Breast epithelium (tissue), 4 donors: ENCODE data around the gene TDP1. TPM values are rescaled to one million over a fixed set of nuclear protein-coding genes. Genes with fewer than 3 reads are reported as not detected.

Experiments
- DNase-seq, 2 donors: peaks; one replicate each; pipeline ENCODE4 v3.0.0-alpha.2; 2019; ENCODE audit warnings: low spot score in 2 of 2
- H3K27ac ChIP-seq, 2 donors: fragments of 200-600 bp; sonication (generic) in 1 of 2; one replicate each; pipeline ENCODE4 v1.5.1; 2016 to 2019; ENCODE audit warnings: mild to moderate bottlenecking in 1 of 2
- H3K27me3 ChIP-seq, 2 donors: fragments of 200-600 bp; sonication (generic) in 1 of 2; one replicate each; pipeline versions ENCODE4 v1.5.1 to v1.6.0; 2017 to 2019; ENCODE audit warnings: control low read depth in 1 of 2, mild to moderate bottlenecking in 1 of 2
- H3K36me3 ChIP-seq: fragments of 200-600 bp; one replicate; pipeline ENCODE4 v1.5.1; 2019
- H3K4me1 ChIP-seq, 2 donors: fragments of 200-600 bp; sonication (generic); one replicate each; pipeline ENCODE4 v1.5.1; 2016 to 2019; ENCODE audit warnings: control low read depth in 1 of 2
- H3K4me3 ChIP-seq, 3 donors: fragments of 200-600 bp; sonication (generic); 1 replicate in 2 of 3; 2 replicates in 1 of 3; pipeline ENCODE4 v1.5.1; 2016 to 2019; ENCODE audit warnings: mild to moderate bottlenecking in 3 of 3, moderate library complexity in 2 of 3
- H3K9me3 ChIP-seq, 2 donors: fragments of 200-600 bp; sonication (generic) in 1 of 2; one replicate each; pipeline ENCODE4 v1.5.1; 2016 to 2019; ENCODE audit warnings: control low read depth in 1 of 2
- POLR2A ChIP-seq: fragments of 450-650 bp; IDR thresholded peaks from one replicate; pipeline ENCODE4 v1.6.1; 2016; ENCODE audit warnings: antibody characterized with exemption, mild to moderate bottlenecking, moderate library complexity
- POLR2AphosphoS5 ChIP-seq, 3 donors: sonication (generic); formaldehyde crosslinking; IDR thresholded peaks; one replicate each; pipeline ENCODE4 v1.6.1; 2017; ENCODE audit warnings: antibody characterized with exemption in 3 of 3
- intact Hi-C: fragments of 100-400 bp; cut with DNase I; formaldehyde crosslinking; loops from one replicate; pipeline ENCODE4 v1.15.1; 2023; ENCODE audit warnings: low total_unique reads
- total RNA-seq, 3 donors: library from RNA; depleted of rRNA; stranded (reverse); fragments of >200 nt; gene quantifications; one replicate each; pipeline ENCODE4 v1.1.0, GENCODE V29; 2016
- TF ChIP-seq, protein P1 (sequence below), 3 donors: fragments of 450-650 bp; IDR thresholded peaks; one replicate each; pipeline ENCODE4 v1.5.1; 2016 to 2017; ENCODE audit warnings: antibody characterized with exemption in 3 of 3, mild to moderate bottlenecking in 3 of 3, moderate library complexity in 3 of 3

The TDP1 gene
- 10 to 100 TPM in 2 of 3 donors, 1 to 10 TPM in 1; 9.6 to 29.9 (median 16.7) TPM for total RNA-seq

DNA sequence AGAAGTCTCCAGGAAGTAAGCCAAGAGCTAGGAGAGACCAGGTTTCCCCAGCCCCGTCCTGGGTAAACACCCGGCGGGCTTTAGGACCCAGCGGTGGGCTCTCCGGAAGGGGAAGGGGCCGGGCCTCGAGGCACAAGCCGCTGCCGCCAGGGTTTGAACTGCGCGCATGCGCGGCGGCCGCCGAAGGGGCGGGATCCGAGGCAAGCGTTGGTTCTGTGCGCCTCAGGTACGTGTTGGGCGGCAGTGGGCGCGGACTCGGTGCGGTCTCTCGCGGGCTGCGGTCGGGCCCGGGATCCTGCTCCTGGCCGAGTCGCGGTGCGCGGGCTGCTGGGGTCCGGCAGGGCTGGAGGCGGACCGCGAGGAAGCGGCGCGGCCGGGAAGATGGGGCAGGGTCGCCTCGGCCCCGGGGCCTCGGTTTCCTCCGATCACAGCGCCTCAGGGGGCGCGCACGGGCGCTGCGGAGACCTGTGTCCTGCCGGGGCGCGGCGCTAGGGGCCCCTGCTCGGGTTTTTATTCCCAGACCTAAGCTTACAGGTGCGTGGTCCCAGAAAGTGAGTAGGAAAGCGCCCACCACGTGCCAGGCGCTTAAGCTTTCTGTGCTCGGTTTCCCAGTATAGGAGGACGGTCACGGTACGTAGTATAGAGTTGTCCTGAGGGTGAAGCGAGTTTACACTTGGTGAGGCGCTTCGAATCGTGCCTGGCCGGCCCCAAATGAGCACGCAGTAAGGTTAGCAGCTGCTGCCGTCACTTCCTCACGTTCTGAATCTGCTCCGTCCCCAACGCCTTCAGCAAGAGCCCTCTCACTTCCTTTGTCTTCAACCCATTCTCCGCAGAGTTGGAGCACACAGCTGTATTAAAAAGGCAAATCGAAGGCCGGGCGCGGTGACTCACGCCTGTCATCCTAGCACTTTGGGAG is at the start of gene TDP1:
Gene TDP1 (plus strand): TSS at position 183 of the 916 bp plus-strand sequence. CDS start 7,188 bp downstream, outside the sequence.
- intact Hi-C loops, result no loop called here

GRCh38 chr14:89906000-89906399 is 49.7 kb upstream of the TDP1 start:
- no peak for DNase-seq
- no peak for TF ChIP-seq POLR2AphosphoS5 (IDR thresholded peaks at IDR 0.05)
- no peak for TF ChIP-seq POLR2A
- TF ChIP-seq, protein P1, sequence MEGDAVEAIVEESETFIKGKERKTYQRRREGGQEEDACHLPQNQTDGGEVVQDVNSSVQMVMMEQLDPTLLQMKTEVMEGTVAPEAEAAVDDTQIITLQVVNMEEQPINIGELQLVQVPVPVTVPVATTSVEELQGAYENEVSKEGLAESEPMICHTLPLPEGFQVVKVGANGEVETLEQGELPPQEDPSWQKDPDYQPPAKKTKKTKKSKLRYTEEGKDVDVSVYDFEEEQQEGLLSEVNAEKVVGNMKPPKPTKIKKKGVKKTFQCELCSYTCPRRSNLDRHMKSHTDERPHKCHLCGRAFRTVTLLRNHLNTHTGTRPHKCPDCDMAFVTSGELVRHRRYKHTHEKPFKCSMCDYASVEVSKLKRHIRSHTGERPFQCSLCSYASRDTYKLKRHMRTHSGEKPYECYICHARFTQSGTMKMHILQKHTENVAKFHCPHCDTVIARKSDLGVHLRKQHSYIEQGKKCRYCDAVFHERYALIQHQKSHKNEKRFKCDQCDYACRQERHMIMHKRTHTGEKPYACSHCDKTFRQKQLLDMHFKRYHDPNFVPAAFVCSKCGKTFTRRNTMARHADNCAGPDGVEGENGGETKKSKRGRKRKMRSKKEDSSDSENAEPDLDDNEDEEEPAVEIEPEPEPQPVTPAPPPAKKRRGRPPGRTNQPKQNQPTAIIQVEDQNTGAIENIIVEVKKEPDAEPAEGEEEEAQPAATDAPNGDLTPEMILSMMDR (IDR thresholded peaks at IDR 0.05), result no peak
- Histone ChIP-seq H3K27me3 (no peaks in the 10 kb centered on the region), H3K4me3 (no peak overlapping the region), H3K36me3 (no peaks in the 10 kb centered on the region), H3K4me1 (no peaks in the 10 kb centered on the region), H3K9me3 (no peaks in the 10 kb centered on the region), H3K27ac (no peak overlapping the region)
- intact Hi-C loops, result no loop called here

More for the DNA sequence above, at the start of gene TDP1:
- Histone ChIP-seq H3K36me3 (no peaks in the 10 kb centered on the region), H3K27me3 (no peaks in the 10 kb centered on the region), H3K4me1 (peaks cover 0 to 10% of the 10 kb centered on the region in 2 donors), H3K9me3 (no peaks in the 10 kb centered on the region), H3K27ac (peak within 1 kb of the TSS; percentile 95 to 97), H3K4me3 (peak within 1 kb of the TSS; percentile 84 to 96 (median 96))
- peak; percentile 93 to 96 for DNase-seq
- peak; percentile 41 for TF ChIP-seq POLR2A
- peak; percentile 26 to 77 (median 62) for TF ChIP-seq POLR2AphosphoS5 (IDR thresholded peaks at IDR 0.05)
- TF ChIP-seq, protein P1 (IDR thresholded peaks at IDR 0.05), result no peak

- H3K36me3 ChIP-seq, result no peaks in the 10 kb centered on the region
- H3K27me3 ChIP-seq, result no peaks in the 10 kb centered on the region
- no peaks in the 10 kb centered on the region for H3K9me3 ChIP-seq
- H3K4me1 ChIP-seq, result no peaks in the 10 kb centered on the region
- no peak overlapping the region for H3K27ac ChIP-seq
- no peak for DNase-seq
- TF ChIP-seq POLR2AphosphoS5 (IDR thresholded peaks at IDR 0.05), result no peak
- TF ChIP-seq POLR2A, result no peak
- TF ChIP-seq, protein P1 (IDR thresholded peaks at IDR 0.05), result no peak
- H3K4me3 ChIP-seq, result no peak overlapping the region
- intact Hi-C loops, result no loop called here
Observed at GRCh38 chr14:89907655-89908054, 48.1 kb upstream of the TDP1 start.

DNA sequence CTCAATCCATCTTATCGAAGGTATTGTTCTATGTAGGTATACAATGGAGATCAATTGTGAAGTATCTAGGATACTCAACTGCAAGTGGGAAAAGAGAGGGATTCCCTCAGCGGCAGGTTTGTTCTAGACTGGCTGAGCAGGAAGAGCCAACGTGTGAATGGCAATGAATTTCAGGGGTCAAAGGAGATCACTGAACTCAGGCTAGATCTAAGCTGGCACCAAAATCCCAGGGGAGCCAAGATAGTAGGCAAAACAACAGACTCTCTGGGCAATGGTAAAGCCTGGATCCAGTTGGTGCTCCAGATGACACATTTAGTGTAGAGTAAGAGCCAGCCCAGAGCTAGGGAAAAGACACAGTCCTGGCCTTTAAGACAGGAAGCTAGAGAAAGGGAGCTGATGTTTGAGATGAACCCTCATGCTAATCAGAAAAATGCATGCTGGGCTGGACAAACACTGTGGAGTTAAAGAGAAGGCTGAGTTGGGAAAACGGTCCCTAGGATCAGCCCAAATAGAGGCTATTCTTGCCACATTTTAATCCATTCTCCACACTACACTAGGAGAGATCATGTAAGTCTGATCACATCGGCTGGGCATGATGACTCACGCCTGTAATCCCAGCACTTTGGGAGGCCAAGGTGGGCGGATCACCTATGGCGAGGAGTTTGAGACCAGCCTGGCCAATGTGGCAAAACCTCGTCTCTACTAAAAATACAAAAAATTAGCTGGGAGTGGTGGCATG is 46.8 kb upstream of the TDP1 start:
- H3K4me1 ChIP-seq, result no peaks in the 10 kb centered on the region

More for the DNA sequence above, 46.8 kb upstream of the TDP1 start:
- Histone ChIP-seq H3K9me3 (no peaks in the 10 kb centered on the region), H3K36me3 (no peaks in the 10 kb centered on the region), H3K27me3 (no peaks in the 10 kb centered on the region), H3K27ac (no peak overlapping the region), H3K4me3 (no peak overlapping the region)
- DNase-seq, result no peak
- TF ChIP-seq POLR2A (no peak), POLR2AphosphoS5 (IDR thresholded peaks at IDR 0.05) (no peak)
- TF ChIP-seq, protein P1 (IDR thresholded peaks at IDR 0.05), result no peak
- intact Hi-C loops, result no loop called here
